HepG2 (cell line): Measurements from ENCODE around the gene STAT6. TPM values are rescaled to one million over a fixed set of nuclear protein-coding genes. Genes with fewer than 3 reads are reported as not detected.

Source experiments
- CAMTA2 ChIP-seq: sonication (generic); formaldehyde crosslinking; IDR thresholded peaks from 2 replicates; pipeline ENCODE4 v1.4.0; 2020; ENCODE audit warnings: mild to moderate bottlenecking, missing genetic modification reagents, borderline replicate concordance
- DPF2 ChIP-seq: sonication (generic); formaldehyde crosslinking; IDR thresholded peaks from 2 replicates; pipeline ENCODE4 v1.4.0; 2020; ENCODE audit warnings: mild to moderate bottlenecking, low read depth, missing genetic modification reagents, borderline replicate concordance
- ELF3 ChIP-seq: IDR thresholded peaks from 2 replicates; pipeline ENCODE4 v1.6.1; 2016; ENCODE audit warnings: missing genetic modification reagents, missing compliant biosample characterization
- FOXK2 ChIP-seq: fragments of 450-650 bp; IDR thresholded peaks from 2 replicates; pipeline ENCODE4 v1.6.1; 2016
- HNF4A ChIP-seq: sonication (generic); formaldehyde crosslinking; IDR thresholded peaks from 2 replicates; pipeline ENCODE4 v1.4.0; 2020; ENCODE audit warnings: missing genetic modification reagents
- PPARG ChIP-seq: conservative IDR thresholded peaks from 2 replicates; pipeline ENCODE4 v1.6.1; 2016; ENCODE audit warnings: missing biosample characterization, missing genetic modification reagents
- RBFOX2 ChIP-seq: fragments of 200-400 bp; formaldehyde crosslinking; IDR thresholded peaks from 2 replicates; pipeline ENCODE4 v1.6.1; 2017; ENCODE audit warnings: low read depth, mild to moderate bottlenecking, low read length
- REPIN1 ChIP-seq: sonication (generic); formaldehyde crosslinking; IDR thresholded peaks from 2 replicates; pipeline ENCODE4 v1.8.0; 2022; ENCODE audit warnings: missing genetic modification reagents, low read depth, mild to moderate bottlenecking, borderline replicate concordance
- TBX2 ChIP-seq: sonication (generic); formaldehyde crosslinking; IDR thresholded peaks from 2 replicates; pipeline ENCODE4 v1.5.0; 2020; ENCODE audit warnings: missing genetic modification reagents, mild to moderate bottlenecking, borderline replicate concordance
- TEAD3 ChIP-seq: optimal IDR thresholded peaks from 2 replicates; pipeline ENCODE3; 2016; ENCODE audit warnings: borderline replicate concordance
- ZMYM3 ChIP-seq: sonication (generic); formaldehyde crosslinking; IDR thresholded peaks from 2 replicates; pipeline ENCODE4 v1.5.1; 2020; ENCODE audit warnings: mild to moderate bottlenecking, missing genetic modification reagents
- ZNF557 ChIP-seq: sonication (generic); formaldehyde crosslinking; IDR thresholded peaks from 2 replicates; pipeline ENCODE4 v1.4.0; 2020; ENCODE audit warnings: missing genetic modification reagents
- ZNF572 ChIP-seq: sonication (generic); formaldehyde crosslinking; IDR thresholded peaks from 2 replicates; pipeline ENCODE4 v1.5.1; 2020; ENCODE audit warnings: mild to moderate bottlenecking, missing genetic modification reagents
- ZNF747 ChIP-seq: sonication (generic); formaldehyde crosslinking; IDR thresholded peaks from 2 replicates; pipeline ENCODE4 v1.8.1; 2023; ENCODE audit warnings: missing genetic modification reagents, mild to moderate bottlenecking, borderline replicate concordance
- polyA plus RNA-seq, 8 experiments: library from polyadenylated mRNA; depleted of rRNA in 3 of 8; stranded (reverse) in 7 of 8; unstranded in 1 of 8; fragments of >200 nt; fragmentation: Illumina TruSeq in 4 of 8; extraction: Trizol in 4 of 8; gene quantifications; 2 replicates each; pipeline versions ENCODE4 v1.2.1 to v1.2.3, GENCODE V29; 2011 to 2016; ENCODE audit warnings: low read depth in 4 of 8, missing spikeins in 1 of 8, mixed read lengths in 1 of 8; ENCODE audit not compliant: insufficient read depth in 1 of 8
- total RNA-seq, 5 experiments: library from RNA; depleted of rRNA; stranded (reverse); fragments of >200 nt; fragmentation: Illumina TruSeq; extraction: Trizol; gene quantifications; 2 replicates each; pipeline ENCODE4 v1.2.3, GENCODE V29; 2016; ENCODE audit warnings: low read depth in 1 of 5
- TF ChIP-seq, protein P1 (sequence below): sonication (generic); formaldehyde crosslinking; IDR thresholded peaks from 2 replicates; pipeline ENCODE4 v1.4.0; 2020; ENCODE audit warnings: missing genetic modification reagents
- TF ChIP-seq, protein P2 (sequence below): IDR thresholded peaks from 2 replicates; pipeline ENCODE4 v1.6.1; 2012; ENCODE audit warnings: inconsistent platforms
- TF ChIP-seq, protein P3 (sequence below): IDR thresholded peaks from 2 replicates; pipeline ENCODE4 v1.6.1; 2016
- TF ChIP-seq, protein P4 (sequence below): sonication (generic); formaldehyde crosslinking; IDR thresholded peaks from 2 replicates; pipeline ENCODE4 v1.4.0; 2020; ENCODE audit warnings: mild to moderate bottlenecking, missing genetic modification reagents, borderline replicate concordance
- TF ChIP-seq, protein P5 (sequence below): sonication (generic); formaldehyde crosslinking; IDR thresholded peaks from 2 replicates; pipeline ENCODE4 v1.4.0; 2020; ENCODE audit warnings: missing genetic modification reagents
- TF ChIP-seq, protein P6 (sequence below): sonication (generic); formaldehyde crosslinking; IDR thresholded peaks from 2 replicates; pipeline ENCODE4 v1.9.0; 2022; ENCODE audit warnings: missing genetic modification reagents, mild to moderate bottlenecking, borderline replicate concordance

The STAT6 gene
- total and polyA plus RNA-seq, 2 of the 13 experiments (the other 11 are each of a cell fraction or from before 2014, with no cell fraction given), result 28.0 to 62.2 TPM

DNA sequence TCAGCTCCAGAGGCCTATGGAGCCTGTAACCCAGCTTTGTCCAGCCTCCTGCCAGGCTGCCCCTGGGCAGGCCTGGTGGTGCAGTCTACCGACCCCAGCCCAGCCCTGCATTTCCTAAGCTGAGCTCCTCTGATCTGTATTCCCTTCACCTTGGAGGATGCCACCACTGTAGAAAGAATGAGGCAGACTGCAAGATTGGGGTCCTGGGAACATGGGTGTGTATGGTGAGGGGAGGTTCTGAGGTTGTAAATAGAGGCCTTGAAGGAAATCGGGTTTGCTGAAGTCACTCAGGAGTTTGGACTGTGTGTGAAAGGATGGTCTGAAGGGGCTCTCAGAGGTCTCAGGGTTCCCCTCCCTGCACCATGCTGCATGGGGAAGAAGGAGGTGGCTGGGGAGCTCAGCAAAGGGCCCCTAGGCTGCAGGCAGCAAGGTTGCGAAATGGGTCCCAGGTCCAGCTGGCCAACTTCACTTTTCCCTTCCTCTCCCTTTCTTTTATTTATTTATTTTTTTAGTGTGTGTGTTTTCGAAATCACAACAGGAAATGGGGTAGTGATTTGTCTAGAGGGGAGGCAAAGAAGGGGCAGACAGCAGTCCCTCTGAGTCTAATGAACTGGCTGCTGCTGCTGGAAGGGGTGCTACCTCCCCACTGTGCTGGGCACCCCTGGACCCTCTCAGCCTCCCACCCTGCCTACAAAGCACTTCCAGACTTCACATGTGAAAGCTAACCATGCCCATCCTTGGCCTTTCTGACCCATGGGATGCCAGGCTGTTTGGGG is 37.5 kb upstream of the STAT6 start (continued):
- peak; percentile 55; the same call in 1 of the 2 replicates for TF ChIP-seq TBX2 (CRISPR knock-in tag)
- no peak for TF ChIP-seq ZNF557 (CRISPR knock-in tag)
- TF ChIP-seq, protein P1, sequence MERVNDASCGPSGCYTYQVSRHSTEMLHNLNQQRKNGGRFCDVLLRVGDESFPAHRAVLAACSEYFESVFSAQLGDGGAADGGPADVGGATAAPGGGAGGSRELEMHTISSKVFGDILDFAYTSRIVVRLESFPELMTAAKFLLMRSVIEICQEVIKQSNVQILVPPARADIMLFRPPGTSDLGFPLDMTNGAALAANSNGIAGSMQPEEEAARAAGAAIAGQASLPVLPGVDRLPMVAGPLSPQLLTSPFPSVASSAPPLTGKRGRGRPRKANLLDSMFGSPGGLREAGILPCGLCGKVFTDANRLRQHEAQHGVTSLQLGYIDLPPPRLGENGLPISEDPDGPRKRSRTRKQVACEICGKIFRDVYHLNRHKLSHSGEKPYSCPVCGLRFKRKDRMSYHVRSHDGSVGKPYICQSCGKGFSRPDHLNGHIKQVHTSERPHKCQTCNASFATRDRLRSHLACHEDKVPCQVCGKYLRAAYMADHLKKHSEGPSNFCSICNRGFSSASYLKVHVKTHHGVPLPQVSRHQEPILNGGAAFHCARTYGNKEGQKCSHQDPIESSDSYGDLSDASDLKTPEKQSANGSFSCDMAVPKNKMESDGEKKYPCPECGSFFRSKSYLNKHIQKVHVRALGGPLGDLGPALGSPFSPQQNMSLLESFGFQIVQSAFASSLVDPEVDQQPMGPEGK (CRISPR knock-in tag), result peak; percentile 95
- TF ChIP-seq HNF4A (CRISPR knock-in tag), result peak; percentile 90
- TF ChIP-seq ELF3, result peak; percentile 87
- TF ChIP-seq, protein P2, sequence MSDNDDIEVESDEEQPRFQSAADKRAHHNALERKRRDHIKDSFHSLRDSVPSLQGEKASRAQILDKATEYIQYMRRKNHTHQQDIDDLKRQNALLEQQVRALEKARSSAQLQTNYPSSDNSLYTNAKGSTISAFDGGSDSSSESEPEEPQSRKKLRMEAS, result peak; percentile 45; the same call in 1 of the 2 replicates
- TF ChIP-seq, protein P3, sequence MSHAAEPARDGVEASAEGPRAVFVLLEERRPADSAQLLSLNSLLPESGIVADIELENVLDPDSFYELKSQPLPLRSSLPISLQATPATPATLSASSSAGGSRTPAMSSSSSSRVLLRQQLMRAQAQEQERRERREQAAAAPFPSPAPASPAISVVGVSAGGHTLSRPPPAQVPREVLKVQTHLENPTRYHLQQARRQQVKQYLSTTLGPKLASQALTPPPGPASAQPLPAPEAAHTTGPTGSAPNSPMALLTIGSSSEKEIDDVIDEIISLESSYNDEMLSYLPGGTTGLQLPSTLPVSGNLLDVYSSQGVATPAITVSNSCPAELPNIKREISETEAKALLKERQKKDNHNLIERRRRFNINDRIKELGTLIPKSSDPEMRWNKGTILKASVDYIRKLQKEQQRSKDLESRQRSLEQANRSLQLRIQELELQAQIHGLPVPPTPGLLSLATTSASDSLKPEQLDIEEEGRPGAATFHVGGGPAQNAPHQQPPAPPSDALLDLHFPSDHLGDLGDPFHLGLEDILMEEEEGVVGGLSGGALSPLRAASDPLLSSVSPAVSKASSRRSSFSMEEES (CRISPR knock-in tag), result peak; percentile 36; the same call in 1 of the 2 replicates
- TF ChIP-seq DPF2 (CRISPR knock-in tag), result peak; percentile 81
- TF ChIP-seq REPIN1 (CRISPR knock-in tag), result peak; percentile 31; the same call in 1 of the 2 replicates
- TF ChIP-seq FOXK2, result no peak
- TF ChIP-seq, protein P4, sequence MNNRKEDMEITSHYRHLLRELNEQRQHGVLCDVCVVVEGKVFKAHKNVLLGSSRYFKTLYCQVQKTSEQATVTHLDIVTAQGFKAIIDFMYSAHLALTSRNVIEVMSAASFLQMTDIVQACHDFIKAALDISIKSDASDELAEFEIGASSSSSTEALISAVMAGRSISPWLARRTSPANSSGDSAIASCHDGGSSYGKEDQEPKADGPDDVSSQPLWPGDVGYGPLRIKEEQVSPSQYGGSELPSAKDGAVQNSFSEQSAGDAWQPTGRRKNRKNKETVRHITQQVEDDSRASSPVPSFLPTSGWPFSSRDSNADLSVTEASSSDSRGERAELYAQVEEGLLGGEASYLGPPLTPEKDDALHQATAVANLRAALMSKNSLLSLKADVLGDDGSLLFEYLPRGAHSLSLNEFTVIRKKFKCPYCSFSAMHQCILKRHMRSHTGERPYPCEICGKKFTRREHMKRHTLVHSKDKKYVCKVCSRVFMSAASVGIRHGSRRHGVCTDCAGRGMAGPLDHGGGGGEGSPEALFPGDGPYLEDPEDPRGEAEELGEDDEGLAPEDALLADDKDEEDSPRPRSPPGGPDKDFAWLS (CRISPR knock-in tag), result peak; percentile 64; the same call in 1 of the 2 replicates
- TF ChIP-seq, protein P5, sequence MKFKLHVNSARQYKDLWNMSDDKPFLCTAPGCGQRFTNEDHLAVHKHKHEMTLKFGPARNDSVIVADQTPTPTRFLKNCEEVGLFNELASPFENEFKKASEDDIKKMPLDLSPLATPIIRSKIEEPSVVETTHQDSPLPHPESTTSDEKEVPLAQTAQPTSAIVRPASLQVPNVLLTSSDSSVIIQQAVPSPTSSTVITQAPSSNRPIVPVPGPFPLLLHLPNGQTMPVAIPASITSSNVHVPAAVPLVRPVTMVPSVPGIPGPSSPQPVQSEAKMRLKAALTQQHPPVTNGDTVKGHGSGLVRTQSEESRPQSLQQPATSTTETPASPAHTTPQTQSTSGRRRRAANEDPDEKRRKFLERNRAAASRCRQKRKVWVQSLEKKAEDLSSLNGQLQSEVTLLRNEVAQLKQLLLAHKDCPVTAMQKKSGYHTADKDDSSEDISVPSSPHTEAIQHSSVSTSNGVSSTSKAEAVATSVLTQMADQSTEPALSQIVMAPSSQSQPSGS (CRISPR knock-in tag), result 0 out of 2 replicates have a peak, but pooled peaks have one; percentile 51
- peak; percentile 46; the same call in 1 of the 2 replicates for TF ChIP-seq ZNF572 (CRISPR knock-in tag)
- no peak for TF ChIP-seq CAMTA2
- TF ChIP-seq ZMYM3, result peak; percentile 19; the same call in 1 of the 2 replicates
- peak; percentile 58 for TF ChIP-seq PPARG (CRISPR knock-in tag)
- TF ChIP-seq RBFOX2, result peak; percentile 30; the same call in 1 of the 2 replicates
- 0 out of 2 replicates have a peak, but pooled peaks have one; percentile 61 for TF ChIP-seq ZNF747
- peak; percentile 37 for TF ChIP-seq TEAD3 (CRISPR knock-in tag)
- TF ChIP-seq, protein P6, sequence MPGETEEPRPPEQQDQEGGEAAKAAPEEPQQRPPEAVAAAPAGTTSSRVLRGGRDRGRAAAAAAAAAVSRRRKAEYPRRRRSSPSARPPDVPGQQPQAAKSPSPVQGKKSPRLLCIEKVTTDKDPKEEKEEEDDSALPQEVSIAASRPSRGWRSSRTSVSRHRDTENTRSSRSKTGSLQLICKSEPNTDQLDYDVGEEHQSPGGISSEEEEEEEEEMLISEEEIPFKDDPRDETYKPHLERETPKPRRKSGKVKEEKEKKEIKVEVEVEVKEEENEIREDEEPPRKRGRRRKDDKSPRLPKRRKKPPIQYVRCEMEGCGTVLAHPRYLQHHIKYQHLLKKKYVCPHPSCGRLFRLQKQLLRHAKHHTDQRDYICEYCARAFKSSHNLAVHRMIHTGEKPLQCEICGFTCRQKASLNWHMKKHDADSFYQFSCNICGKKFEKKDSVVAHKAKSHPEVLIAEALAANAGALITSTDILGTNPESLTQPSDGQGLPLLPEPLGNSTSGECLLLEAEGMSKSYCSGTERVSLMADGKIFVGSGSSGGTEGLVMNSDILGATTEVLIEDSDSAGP (CRISPR knock-in tag), result no peak
